Camera-type eye (tissue), 1 donor: Measurements from ENCODE around the gene FKBP15. TPM values are rescaled to one million over a fixed set of nuclear protein-coding genes. Genes with fewer than 3 reads are reported as not detected.

Experiments
- total RNA-seq: library from RNA; depleted of rRNA; stranded (reverse); fragments of >200 nt; gene quantifications from one replicate; pipeline ENCODE4 v1.2.3, GENCODE V29; 2014

The FKBP15 gene, protein sequence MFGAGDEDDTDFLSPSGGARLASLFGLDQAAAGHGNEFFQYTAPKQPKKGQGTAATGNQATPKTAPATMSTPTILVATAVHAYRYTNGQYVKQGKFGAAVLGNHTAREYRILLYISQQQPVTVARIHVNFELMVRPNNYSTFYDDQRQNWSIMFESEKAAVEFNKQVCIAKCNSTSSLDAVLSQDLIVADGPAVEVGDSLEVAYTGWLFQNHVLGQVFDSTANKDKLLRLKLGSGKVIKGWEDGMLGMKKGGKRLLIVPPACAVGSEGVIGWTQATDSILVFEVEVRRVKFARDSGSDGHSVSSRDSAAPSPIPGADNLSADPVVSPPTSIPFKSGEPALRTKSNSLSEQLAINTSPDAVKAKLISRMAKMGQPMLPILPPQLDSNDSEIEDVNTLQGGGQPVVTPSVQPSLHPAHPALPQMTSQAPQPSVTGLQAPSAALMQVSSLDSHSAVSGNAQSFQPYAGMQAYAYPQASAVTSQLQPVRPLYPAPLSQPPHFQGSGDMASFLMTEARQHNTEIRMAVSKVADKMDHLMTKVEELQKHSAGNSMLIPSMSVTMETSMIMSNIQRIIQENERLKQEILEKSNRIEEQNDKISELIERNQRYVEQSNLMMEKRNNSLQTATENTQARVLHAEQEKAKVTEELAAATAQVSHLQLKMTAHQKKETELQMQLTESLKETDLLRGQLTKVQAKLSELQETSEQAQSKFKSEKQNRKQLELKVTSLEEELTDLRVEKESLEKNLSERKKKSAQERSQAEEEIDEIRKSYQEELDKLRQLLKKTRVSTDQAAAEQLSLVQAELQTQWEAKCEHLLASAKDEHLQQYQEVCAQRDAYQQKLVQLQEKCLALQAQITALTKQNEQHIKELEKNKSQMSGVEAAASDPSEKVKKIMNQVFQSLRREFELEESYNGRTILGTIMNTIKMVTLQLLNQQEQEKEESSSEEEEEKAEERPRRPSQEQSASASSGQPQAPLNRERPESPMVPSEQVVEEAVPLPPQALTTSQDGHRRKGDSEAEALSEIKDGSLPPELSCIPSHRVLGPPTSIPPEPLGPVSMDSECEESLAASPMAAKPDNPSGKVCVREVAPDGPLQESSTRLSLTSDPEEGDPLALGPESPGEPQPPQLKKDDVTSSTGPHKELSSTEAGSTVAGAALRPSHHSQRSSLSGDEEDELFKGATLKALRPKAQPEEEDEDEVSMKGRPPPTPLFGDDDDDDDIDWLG
- total RNA-seq: 30.4 TPM

GRCh38 chr9:113221003-113221799, at the start of gene FKBP15, which contains the start of gene SLC31A1:
Gene FKBP15, minus strand, starts transcription at chr9:113221277. Its CDS starts 34 bp downstream, at chr9:113221243.
Gene SLC31A1, plus strand, starts transcription at chr9:113221544. Its CDS starts 34,605 bp downstream, at chr9:113256149.

DNA sequence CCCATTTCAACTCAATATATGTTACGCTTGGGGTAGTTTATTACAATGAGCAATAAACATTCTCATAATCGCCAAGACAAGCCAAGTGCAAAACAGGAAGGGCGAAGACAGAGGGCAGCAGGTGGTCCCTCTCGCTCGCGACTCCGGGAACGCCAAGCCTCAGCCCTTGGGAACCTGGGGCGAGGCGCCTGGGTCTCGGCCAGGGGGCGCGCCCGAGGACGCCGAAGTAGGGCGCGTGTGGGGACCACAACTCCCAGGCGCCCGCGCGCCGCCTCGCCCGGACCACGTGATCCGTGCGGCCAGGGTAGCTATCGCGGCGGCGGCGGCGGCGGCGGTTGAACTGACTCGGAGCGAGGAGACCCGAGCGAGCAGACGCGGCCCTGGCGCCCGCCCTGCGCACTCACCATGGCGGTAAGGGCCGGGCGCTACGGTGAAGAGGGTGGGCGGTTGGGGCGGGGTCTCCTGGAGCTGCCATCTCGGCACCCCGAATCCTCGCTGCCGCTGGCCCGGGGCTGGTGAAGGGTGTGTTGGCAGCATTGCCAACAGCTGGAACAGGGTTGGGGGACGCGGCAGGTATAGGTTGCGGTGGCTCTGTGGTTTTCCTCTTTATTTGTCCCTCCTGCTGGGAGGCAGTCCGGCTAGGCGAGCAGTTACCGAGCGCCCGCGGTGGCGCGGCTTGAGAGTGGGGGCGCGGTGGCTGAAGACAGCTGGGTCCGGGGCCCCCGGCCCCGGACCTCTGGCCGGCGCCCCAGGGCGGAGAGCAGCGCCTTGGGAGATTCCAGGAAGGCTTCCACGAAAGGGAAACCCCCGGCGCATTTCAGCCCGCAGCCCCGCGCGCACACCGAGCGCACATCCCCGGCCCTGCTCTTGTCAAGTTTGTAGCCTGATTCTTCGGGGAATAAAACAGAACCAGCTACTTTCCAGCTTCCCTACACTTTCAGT, 70.1 kb downstream of the FKBP15 start, which contains the start of gene SLC31A2:
TSS of gene SLC31A2 (plus strand) at position 338 of the 942 bp plus-strand sequence. CDS start at position 406, 68 bp downstream.

Other genes starting within 250 kb of the FKBP15 start
- gene ZNF883, start 209.1 kb downstream of the FKBP15 start, total RNA-seq: 18.9 TPM
- gene ZFP37, start 164.6 kb downstream of the FKBP15 start, total RNA-seq: 22.7 TPM
- gene SLC31A2, start 70.3 kb downstream of the FKBP15 start, total RNA-seq: 9.6 TPM
- gene SLC31A1, start 267 bp upstream of the FKBP15 start, total RNA-seq: 15.5 TPM
- gene CDC26, start 54.3 kb upstream of the FKBP15 start, total RNA-seq: 16.5 TPM
- gene PRPF4, start 54.4 kb upstream of the FKBP15 start, total RNA-seq: 30.6 TPM
- gene RNF183, start 82.1 kb upstream of the FKBP15 start, total RNA-seq: 0.66 TPM
- gene WDR31, start 119.0 kb upstream of the FKBP15 start, total RNA-seq: 17.2 TPM
- 7.5 TPM for gene BSPRY, start 128.3 kb upstream of the FKBP15 start, total RNA-seq
- 27.8 TPM for gene HDHD3, start 155.7 kb upstream of the FKBP15 start, total RNA-seq
- 29.9 TPM for gene ALAD, start 180.0 kb upstream of the FKBP15 start, total RNA-seq
- 41.8 TPM for gene POLE3, start 189.4 kb upstream of the FKBP15 start, total RNA-seq
- 0.60 TPM for gene C9orf43, start 189.5 kb upstream of the FKBP15 start, total RNA-seq
- gene RGS3, start 242.4 kb upstream of the FKBP15 start, total RNA-seq: 40.4 TPM